Keratinocyte (primary cell): ENCODE data around the gene SAMD8. TPM values are rescaled to one million over a fixed set of nuclear protein-coding genes. Genes with fewer than 3 reads are reported as not detected.

Experiments
- DNase-seq: peaks from one replicate; pipeline ENCODE4 v3.0.0-alpha.2; 2011; ENCODE audit warnings: low read depth, missing footprints, low spot score
- FAIRE-seq: peaks from 2 replicates; lab custom pipeline; 2011; peaks lifted over from hg19 to GRCh38; lab: Jason Lieb, UNC
- H2AFZ ChIP-seq: 2 replicates; pipeline ENCODE4 v1.6.0; 2012; ENCODE audit warnings: low read length, control low read depth, inconsistent platforms; ENCODE audit not compliant: control insufficient read depth
- H3K27ac ChIP-seq: 2 replicates; pipeline ENCODE4 v1.5.1; 2011; ENCODE audit warnings: low read length; ENCODE audit not compliant: control insufficient read depth, insufficient read depth
- H3K27me3 ChIP-seq: 3 replicates; pipeline ENCODE4 v1.6.0; 2011; ENCODE audit warnings: low read length; ENCODE audit not compliant: control insufficient read depth, insufficient read depth; ENCODE audit errors: extremely low read depth
- H3K36me3 ChIP-seq, 2 experiments: 2 replicates in 1 of 2; 3 replicates in 1 of 2; pipeline ENCODE4 v1.5.1; 2011; ENCODE audit warnings: low read length in 2 of 2, mild to moderate bottlenecking in 1 of 2; ENCODE audit not compliant: control insufficient read depth in 2 of 2, insufficient read depth in 2 of 2; ENCODE audit errors: extremely low read depth in 1 of 2
- H3K4me1 ChIP-seq: 3 replicates; pipeline ENCODE4 v1.5.1; 2011; ENCODE audit warnings: low read length; ENCODE audit not compliant: control insufficient read depth, insufficient read depth; ENCODE audit errors: extremely low read depth
- H3K4me2 ChIP-seq: 3 replicates; pipeline ENCODE4 v1.6.0; 2011; ENCODE audit warnings: low read depth, low read length; ENCODE audit not compliant: control insufficient read depth, insufficient read depth; ENCODE audit errors: extremely low read depth
- H3K4me3 ChIP-seq, 3 experiments: fragments of 200-600 bp in 1 of 3; sonication (generic) in 1 of 3; 2 replicates in 2 of 3; 3 replicates in 1 of 3; pipeline ENCODE4 v1.5.1; 2011 to 2016; ENCODE audit warnings: low read length in 3 of 3, mild to moderate bottlenecking in 3 of 3, control low read depth in 2 of 3, inconsistent platforms in 1 of 3, low read depth in 1 of 3, mixed read lengths in 1 of 3, mixed run types in 1 of 3, moderate library complexity in 1 of 3; ENCODE audit not compliant: control insufficient read depth in 2 of 3, insufficient read depth in 2 of 3; ENCODE audit errors: extremely low read depth in 1 of 3
- H3K79me2 ChIP-seq: 2 replicates; pipeline ENCODE4 v1.6.0; 2012; ENCODE audit warnings: low read length; ENCODE audit not compliant: control insufficient read depth, insufficient read depth
- H3K9ac ChIP-seq: 3 replicates; pipeline ENCODE4 v1.6.0; 2011; ENCODE audit warnings: low read length; ENCODE audit not compliant: control insufficient read depth, insufficient read depth; ENCODE audit errors: extremely low read depth
- H3K9me1 ChIP-seq: 3 replicates; pipeline ENCODE4 v1.6.0; 2011; ENCODE audit warnings: low read length; ENCODE audit not compliant: control insufficient read depth, insufficient read depth; ENCODE audit errors: extremely low read depth
- H3K9me3 ChIP-seq: 2 replicates; pipeline ENCODE4 v1.5.1; 2012; ENCODE audit warnings: low read depth, low read length; ENCODE audit not compliant: control insufficient read depth
- H4K20me1 ChIP-seq: 3 replicates; pipeline ENCODE4 v1.6.0; 2011; ENCODE audit warnings: low read length; ENCODE audit not compliant: control insufficient read depth, insufficient read depth; ENCODE audit errors: extremely low read depth
- EZH2 ChIP-seq: IDR thresholded peaks from one replicate; pipeline ENCODE4 v1.6.1; 2012; ENCODE audit warnings: inconsistent platforms, mild to moderate bottlenecking, low read length, moderate library complexity
- dilution Hi-C: fragments of 300-500 bp; cut with MboI; formaldehyde crosslinking; loops from one replicate; pipeline ENCODE4 v1.7.0; 2020; ENCODE audit warnings: low sequenced_read_pairs; ENCODE audit not compliant: extremely low pct_ligation_motif_present
- polyA plus RNA-seq, 5 experiments: library from polyadenylated mRNA; depleted of rRNA in 3 of 5; stranded (reverse) in 3 of 5; stranded (forward) in 1 of 5; unstranded in 1 of 5; fragments of >200 nt; gene quantifications; 1 replicate in 1 of 5; 2 replicates in 3 of 5; 3 replicates in 1 of 5; pipeline versions ENCODE4 v1.2.1 to v1.2.3, GENCODE V29; 2011 to 2012; ENCODE audit warnings: missing spikeins in 2 of 5, low read depth in 1 of 5, low replicate concordance in 1 of 5
- TF ChIP-seq, protein P1 (sequence below), 3 experiments: IDR thresholded peaks in 1 of 3; conservative IDR thresholded peaks in 1 of 3; optimal IDR thresholded peaks in 1 of 3; 2 replicates in 2 of 3; 3 replicates in 1 of 3; pipeline versions ENCODE3 to v1.5.1; 2011; ENCODE audit warnings: low read length in 3 of 3, mild to moderate bottlenecking in 3 of 3, moderate library complexity in 2 of 3, control low read depth in 1 of 3, inconsistent platforms in 1 of 3; ENCODE audit not compliant: insufficient read depth in 2 of 3; ENCODE audit errors: extremely low read depth in 1 of 3

Gene SAMD8
- polyA plus RNA-seq, 1 donor (not counting 4 experiments of a cell fraction or from before 2014, with no cell fraction given) = 31.7 TPM

DNA sequence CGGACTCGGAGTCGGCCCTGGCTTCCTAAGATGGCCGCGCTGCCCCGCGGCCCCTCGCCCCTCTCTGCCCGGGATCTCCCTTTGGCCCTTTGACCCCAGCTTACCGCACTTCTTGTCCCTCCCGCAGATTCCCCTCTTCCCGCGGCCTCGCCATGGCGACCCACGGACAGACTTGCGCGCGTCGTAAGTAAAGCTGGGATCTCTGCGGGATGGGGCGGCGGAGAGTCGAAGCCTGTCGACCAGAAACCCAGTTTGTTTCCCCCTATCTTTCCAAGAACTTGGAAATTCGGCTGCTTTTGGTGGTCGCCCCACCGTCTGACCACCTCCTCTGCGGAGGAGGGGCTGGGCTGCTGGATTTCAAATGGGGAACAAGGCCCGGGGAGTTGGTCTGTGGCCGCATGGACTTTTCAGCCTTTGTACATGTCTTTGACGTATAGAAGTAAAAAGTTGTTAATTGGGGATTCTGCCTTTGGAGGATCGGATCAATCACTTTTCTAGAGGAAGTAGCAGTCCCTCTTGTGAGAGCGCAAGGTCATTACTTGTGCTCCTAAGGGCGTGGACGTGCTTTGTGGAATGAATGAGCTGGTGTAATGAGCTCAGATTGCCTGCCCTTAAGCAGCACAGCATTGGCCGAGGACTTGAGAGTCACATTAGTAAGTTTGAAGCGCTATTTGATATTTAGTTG is 99.7 kb downstream of the SAMD8 start:
- peaks cover 68% of the 10 kb centered on the region for H3K4me1 ChIP-seq
- H3K9me1 ChIP-seq = no peaks in the 10 kb centered on the region
- H3K27me3 ChIP-seq = no peaks in the 10 kb centered on the region
- FAIRE-seq (peak; percentile 61), DNase-seq (no peak)
- dilution Hi-C loops = no loop called here
- H3K9ac ChIP-seq = peak overlapping the region; percentile 100
- H3K79me2 ChIP-seq = peaks cover 48% of the 10 kb centered on the region
- peak overlapping the region; percentile 83 to 96 (median 92) for H3K4me3 ChIP-seq
- no peaks in the 10 kb centered on the region for H3K9me3 ChIP-seq
- H3K36me3 ChIP-seq = peaks cover 4 to 25% of the 10 kb centered on the region in 2 experiments
- H3K27ac ChIP-seq = peak overlapping the region; percentile 100
- TF ChIP-seq, protein P1, sequence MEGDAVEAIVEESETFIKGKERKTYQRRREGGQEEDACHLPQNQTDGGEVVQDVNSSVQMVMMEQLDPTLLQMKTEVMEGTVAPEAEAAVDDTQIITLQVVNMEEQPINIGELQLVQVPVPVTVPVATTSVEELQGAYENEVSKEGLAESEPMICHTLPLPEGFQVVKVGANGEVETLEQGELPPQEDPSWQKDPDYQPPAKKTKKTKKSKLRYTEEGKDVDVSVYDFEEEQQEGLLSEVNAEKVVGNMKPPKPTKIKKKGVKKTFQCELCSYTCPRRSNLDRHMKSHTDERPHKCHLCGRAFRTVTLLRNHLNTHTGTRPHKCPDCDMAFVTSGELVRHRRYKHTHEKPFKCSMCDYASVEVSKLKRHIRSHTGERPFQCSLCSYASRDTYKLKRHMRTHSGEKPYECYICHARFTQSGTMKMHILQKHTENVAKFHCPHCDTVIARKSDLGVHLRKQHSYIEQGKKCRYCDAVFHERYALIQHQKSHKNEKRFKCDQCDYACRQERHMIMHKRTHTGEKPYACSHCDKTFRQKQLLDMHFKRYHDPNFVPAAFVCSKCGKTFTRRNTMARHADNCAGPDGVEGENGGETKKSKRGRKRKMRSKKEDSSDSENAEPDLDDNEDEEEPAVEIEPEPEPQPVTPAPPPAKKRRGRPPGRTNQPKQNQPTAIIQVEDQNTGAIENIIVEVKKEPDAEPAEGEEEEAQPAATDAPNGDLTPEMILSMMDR (optimal IDR thresholded peaks at IDR 0.05 in 1 of 3, IDR thresholded peaks at IDR 0.05 in 1 of 3, conservative IDR thresholded peaks at IDR 0.05 in 1 of 3; ENCODE audit: extremely low read depth in 1 of 3, insufficient read depth in 2 of 3, low read length in 3 of 3) = no peak
- TF ChIP-seq EZH2 = no peak
- peak overlapping the region; percentile 19 for H2AFZ ChIP-seq
- peak overlapping the region; percentile 93 for H3K4me2 ChIP-seq
- peaks cover 6% of the 10 kb centered on the region for H4K20me1 ChIP-seq

DNA sequence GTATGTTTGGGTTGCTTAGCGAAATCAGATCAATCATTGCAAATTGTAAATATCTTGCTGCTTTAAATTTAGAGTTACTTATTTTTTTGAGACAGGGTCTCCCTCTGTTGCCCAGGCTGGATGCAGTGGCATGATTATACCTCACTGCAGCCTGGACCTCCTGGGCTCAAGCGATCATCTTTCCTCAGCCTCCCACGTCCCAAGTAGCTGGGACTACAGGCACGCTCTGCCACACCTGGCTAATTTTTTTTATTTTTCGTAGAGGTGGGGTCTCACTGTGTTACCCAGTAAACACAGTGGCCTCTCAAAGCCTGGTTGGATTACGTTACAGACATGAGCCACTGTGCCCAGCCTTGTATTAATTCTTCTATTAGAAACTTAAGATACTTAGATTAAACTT is 100.9 kb downstream of the SAMD8 start:
- Histone ChIP-seq H3K27ac (peak overlapping the region; percentile 100), H3K9me1 (no peaks in the 10 kb centered on the region), H3K79me2 (peaks cover 60% of the 10 kb centered on the region), H3K4me2 (peak overlapping the region; percentile 93), H3K27me3 (no peaks in the 10 kb centered on the region), H3K9me3 (no peaks in the 10 kb centered on the region), H3K4me1 (peaks cover 67% of the 10 kb centered on the region), H4K20me1 (peaks cover 13% of the 10 kb centered on the region), H3K36me3 (peaks cover 5 to 36% of the 10 kb centered on the region in 2 experiments), H3K9ac (peak overlapping the region; percentile 100), H3K4me3 (peak overlapping the region; percentile 83 to 96 (median 92)), H2AFZ (no peak overlapping the region)
- FAIRE-seq = no peak
- TF ChIP-seq, protein P1 (optimal IDR thresholded peaks at IDR 0.05 in 1 of 3, IDR thresholded peaks at IDR 0.05 in 1 of 3, conservative IDR thresholded peaks at IDR 0.05 in 1 of 3; ENCODE audit: extremely low read depth in 1 of 3, insufficient read depth in 2 of 3, low read length in 3 of 3) = no peak
- TF ChIP-seq EZH2 = no peak
- dilution Hi-C loops = no loop called here
- DNase-seq = no peak
